K562 (cell line): ENCODE measurements around the gene SELENOT. TPM values are rescaled to one million over a fixed set of nuclear protein-coding genes. Genes with fewer than 3 reads are reported as not detected.
A peak's percentile ranks its signal among the peaks of the same experiment; 100 is the strongest.

Experiments used
- ATF7 ChIP-seq: fragments of 450-650 bp; IDR thresholded peaks from 2 replicates; pipeline ENCODE4 v1.7.1; 2014; ENCODE audit warnings: mild to moderate bottlenecking, moderate library complexity
- BRCA1 ChIP-seq, 2 experiments: fragments of 450-650 bp in 1 of 2; sonication (generic) in 1 of 2; formaldehyde crosslinking in 1 of 2; IDR thresholded peaks; 2 replicates each; pipeline versions ENCODE4 v1.5.0 to v1.6.1; 2017 to 2020; ENCODE audit warnings: mild to moderate bottlenecking in 1 of 2, missing genetic modification reagents in 1 of 2
- BRD4 ChIP-seq: fragments of 200-600 bp; sonication (generic); IDR thresholded peaks from 2 replicates; pipeline ENCODE4 v1.6.1; 2017; ENCODE audit warnings: inconsistent platforms
- CAMTA2 ChIP-seq: fragments of 250-450 bp; sonication (Bioruptor Pico); conservative IDR thresholded peaks from 2 replicates; pipeline ENCODE4 v1.5.1; 2022
- CBX3 ChIP-seq, 2 experiments: IDR thresholded peaks; 1 replicate in 1 of 2; 2 replicates in 1 of 2; pipeline ENCODE4 v1.6.1; 2012; ENCODE audit warnings: inconsistent platforms in 2 of 2, low read length in 2 of 2, borderline replicate concordance in 1 of 2, control low read depth in 1 of 2
- DIDO1 ChIP-seq: fragments of 450-650 bp; IDR thresholded peaks from 2 replicates; pipeline ENCODE4 v1.6.1; 2016; ENCODE audit warnings: low read depth, missing biosample characterization, missing genetic modification characterization
- DMBX1 ChIP-seq: fragments of 250-450 bp; sonication (Bioruptor Pico); IDR thresholded peaks from 2 replicates; pipeline ENCODE4 v1.8.0; 2022; ENCODE audit warnings: inconsistent platforms, mild to moderate bottlenecking, moderate library complexity, borderline replicate concordance
- EGR1 ChIP-seq: fragments of 450-650 bp; conservative IDR thresholded peaks from 2 replicates; pipeline ENCODE4 v1.6.1; 2017; ENCODE audit warnings: mild to moderate bottlenecking
- EHMT2 ChIP-seq: fragments of 450-650 bp; IDR thresholded peaks from 2 replicates; pipeline ENCODE4 v1.6.1; 2018; ENCODE audit warnings: antibody characterized with exemption
- FOXK1 ChIP-seq: sonication (generic); formaldehyde crosslinking; IDR thresholded peaks from 2 replicates; pipeline ENCODE4 v1.8.0; 2022; ENCODE audit warnings: missing genetic modification reagents, mild to moderate bottlenecking, borderline replicate concordance
- GTF2E2 ChIP-seq: fragments of 200-800 bp; sonication (Bioruptor generic); IDR thresholded peaks from 2 replicates; pipeline ENCODE4 v1.6.1; 2016; ENCODE audit warnings: missing genetic modification characterization, missing compliant biosample characterization
- HDAC1 ChIP-seq, 2 experiments: fragments of 450-650 bp; IDR thresholded peaks; 2 replicates each; pipeline ENCODE4 v1.6.1; 2016 to 2017; ENCODE audit warnings: inconsistent platforms in 1 of 2, mild to moderate bottlenecking in 1 of 2, moderate library complexity in 1 of 2
- HMGN3 ChIP-seq: IDR thresholded peaks from 2 replicates; pipeline ENCODE4 v1.6.1; 2011; ENCODE audit warnings: borderline replicate concordance, low read depth, mild to moderate bottlenecking, mixed read lengths, low read length; ENCODE audit not compliant: insufficient read length; ENCODE audit errors: extremely low read depth
- KDM1A ChIP-seq, 2 experiments: fragments of 450-650 bp; IDR thresholded peaks; 2 replicates each; pipeline ENCODE4 v1.6.1; 2016; ENCODE audit warnings: mild to moderate bottlenecking in 2 of 2
- KDM5B ChIP-seq: fragments of 200-600 bp; sonication (generic); IDR thresholded peaks from 2 replicates; pipeline ENCODE4 v1.6.1; 2012; ENCODE audit warnings: low read depth, mild to moderate bottlenecking, moderate library complexity, low read length, control low read depth, inconsistent platforms; ENCODE audit not compliant: insufficient replicate concordance
- LCOR ChIP-seq: sonication (generic); formaldehyde crosslinking; IDR thresholded peaks from 2 replicates; pipeline ENCODE4 v1.8.0; 2022; ENCODE audit warnings: mild to moderate bottlenecking, missing genetic modification reagents
- MCM2 ChIP-seq: fragments of 450-650 bp; IDR thresholded peaks from 2 replicates; pipeline ENCODE4 v1.6.1; 2017; ENCODE audit warnings: low read depth, mild to moderate bottlenecking
- MEF2D ChIP-seq: conservative IDR thresholded peaks from 2 replicates; pipeline ENCODE4 v1.6.1; 2016; ENCODE audit warnings: low read depth, missing genetic modification characterization, missing compliant biosample characterization
- PCBP2 ChIP-seq: fragments of 200-400 bp; formaldehyde crosslinking; IDR thresholded peaks from 2 replicates; pipeline ENCODE4 v1.6.1; 2018; ENCODE audit warnings: low read length, low read depth, mild to moderate bottlenecking, moderate library complexity; ENCODE audit not compliant: poor library complexity, severe bottlenecking
- PML ChIP-seq: IDR thresholded peaks from 2 replicates; pipeline ENCODE4 v1.6.1; 2012; ENCODE audit warnings: low read length, inconsistent platforms
- PPARD ChIP-seq: fragments of 250-450 bp; sonication (Bioruptor Pico); IDR thresholded peaks from 2 replicates; pipeline ENCODE4 v1.8.0; 2022; ENCODE audit warnings: inconsistent platforms, mild to moderate bottlenecking, moderate library complexity
- PURB ChIP-seq: sonication (generic); formaldehyde crosslinking; IDR thresholded peaks from 2 replicates; pipeline ENCODE4 v1.9.0; 2021; ENCODE audit warnings: low read depth, mild to moderate bottlenecking, missing genetic modification reagents
- SMAD1 ChIP-seq: fragments of 150-350 bp; IDR thresholded peaks from 2 replicates; pipeline ENCODE4 v1.6.1; 2014; ENCODE audit warnings: low read length, low read depth; ENCODE audit not compliant: partially characterized antibody
- polyA plus RNA-seq, 8 experiments: library from polyadenylated mRNA; depleted of rRNA in 4 of 8; stranded (reverse) in 5 of 8; unstranded in 3 of 8; fragments of >200 nt; fragmentation: Nextera tagmentation in 2 of 8; fragmentation: Illumina TruSeq in 1 of 8; extraction: Ambion mirVana in 2 of 8; extraction: Trizol in 1 of 8; gene quantifications; 2 replicates each; pipeline versions ENCODE4 v1.2.1 to v1.2.3, GENCODE V29; 2011 to 2014; ENCODE audit warnings: inconsistent platforms in 1 of 8, missing spikeins in 1 of 8
- total RNA-seq, 7 experiments: library from RNA; depleted of rRNA in 6 of 7; stranded (reverse); fragments of >200 nt in 6 of 7; fragmentation: Illumina TruSeq in 2 of 7; extraction: Trizol in 2 of 7; gene quantifications; 2 replicates each; pipeline versions ENCODE4 v1.2.1 to v1.2.3, GENCODE V29; 2011 to 2021; ENCODE audit warnings: low replicate concordance in 1 of 7
- TF ChIP-seq, protein P1 (sequence below), 2 experiments: fragments of 450-650 bp; conservative IDR thresholded peaks; 2 replicates each; pipeline ENCODE4 v1.6.1; 2017; ENCODE audit warnings: mild to moderate bottlenecking in 2 of 2, moderate library complexity in 2 of 2
- TF ChIP-seq, protein P2 (sequence below), 2 experiments: IDR thresholded peaks; 2 replicates each; pipeline ENCODE4 v1.6.1; 2011; ENCODE audit warnings: borderline replicate concordance in 1 of 2, control low read depth in 1 of 2, low read depth in 1 of 2, low read length in 1 of 2, mild to moderate bottlenecking in 1 of 2, mixed read lengths in 1 of 2, moderate library complexity in 1 of 2; ENCODE audit not compliant: insufficient read depth in 1 of 2, insufficient read length in 1 of 2, poor library complexity in 1 of 2, severe bottlenecking in 1 of 2; ENCODE audit errors: extremely low read depth in 1 of 2

SELENOT gene
- total and polyA plus RNA-seq, 9 of the 15 experiments (the other 6 are each of a cell fraction or from before 2014, with no cell fraction given) = 33.0 to 411 (median 91.9) TPM

DNA sequence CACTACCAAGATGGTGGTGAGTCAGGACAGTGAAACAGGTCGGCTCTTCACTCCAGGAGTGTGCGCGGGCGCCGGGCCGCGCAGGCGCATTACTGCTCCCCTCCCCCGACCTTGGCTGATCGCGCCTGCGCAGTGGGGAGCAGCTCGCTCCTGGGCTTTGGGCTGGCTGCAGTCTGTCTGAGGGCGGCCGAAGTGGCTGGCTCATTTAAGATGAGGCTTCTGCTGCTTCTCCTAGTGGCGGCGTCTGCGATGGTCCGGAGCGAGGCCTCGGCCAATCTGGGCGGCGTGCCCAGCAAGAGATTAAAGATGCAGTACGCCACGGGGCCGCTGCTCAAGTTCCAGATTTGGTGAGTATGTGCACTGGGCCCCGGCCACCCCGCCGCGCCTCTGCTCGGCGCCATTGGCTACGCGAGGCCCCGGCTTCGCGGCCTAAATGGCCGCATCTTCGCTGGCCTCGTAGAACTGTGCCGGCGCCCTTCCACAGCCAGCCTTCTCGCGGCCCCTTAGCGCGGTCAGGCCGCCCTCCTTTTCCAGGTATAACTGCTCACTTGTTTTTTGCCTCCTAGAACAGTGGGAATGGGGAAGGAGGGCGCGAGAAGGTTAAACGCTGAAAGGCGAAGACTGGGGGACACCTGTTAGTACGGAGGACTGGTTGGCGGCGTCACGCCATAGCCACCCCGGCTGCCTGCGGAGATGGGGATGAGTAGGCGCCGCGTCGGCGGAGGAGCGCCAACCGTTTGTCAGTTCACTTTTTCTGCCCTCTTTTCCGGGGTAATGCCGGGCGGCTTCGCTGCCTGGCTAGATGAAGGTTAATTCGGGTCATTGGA, at the start of gene SELENOT (continued):
- no peak for TF ChIP-seq BRCA1 (IDR thresholded peaks at IDR 0.05)
- TF ChIP-seq BRCA1 (CRISPR knock-in tag; IDR thresholded peaks at IDR 0.05) = 0 out of 2 replicates have a peak, but pooled peaks have one; percentile 92
- TF ChIP-seq, protein P1, sequence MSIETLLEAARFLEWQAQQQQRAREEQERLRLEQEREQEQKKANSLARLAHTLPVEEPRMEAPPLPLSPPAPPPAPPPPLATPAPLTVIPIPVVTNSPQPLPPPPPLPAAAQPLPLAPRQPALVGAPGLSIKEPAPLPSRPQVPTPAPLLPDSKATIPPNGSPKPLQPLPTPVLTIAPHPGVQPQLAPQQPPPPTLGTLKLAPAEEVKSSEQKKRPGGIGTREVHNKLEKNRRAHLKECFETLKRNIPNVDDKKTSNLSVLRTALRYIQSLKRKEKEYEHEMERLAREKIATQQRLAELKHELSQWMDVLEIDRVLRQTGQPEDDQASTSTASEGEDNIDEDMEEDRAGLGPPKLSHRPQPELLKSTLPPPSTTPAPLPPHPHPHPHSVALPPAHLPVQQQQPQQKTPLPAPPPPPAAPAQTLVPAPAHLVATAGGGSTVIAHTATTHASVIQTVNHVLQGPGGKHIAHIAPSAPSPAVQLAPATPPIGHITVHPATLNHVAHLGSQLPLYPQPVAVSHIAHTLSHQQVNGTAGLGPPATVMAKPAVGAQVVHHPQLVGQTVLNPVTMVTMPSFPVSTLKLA (conservative IDR thresholded peaks at IDR 0.05) = peak in 1 of 2 experiments; percentile 31; a peak in 1 of 4 replicates
- no peak; a peak in 1 of 3 replicates for TF ChIP-seq CBX3 (IDR thresholded peaks at IDR 0.05; ENCODE audit: borderline replicate concordance in 1 of 2, low read length in 2 of 2)
- TF ChIP-seq PML = no peak; the same call in none of the 2 replicates
- peak; percentile 35 to 66; a peak in 1 of 4 replicates for TF ChIP-seq KDM1A (IDR thresholded peaks at IDR 0.05)
- no peak for TF ChIP-seq EHMT2
- peak; percentile 54 for TF ChIP-seq EGR1
- TF ChIP-seq CAMTA2 (CRISPR knock-in tag) = 0 out of 2 replicates have a peak, but pooled peaks have one; percentile 34
- TF ChIP-seq BRD4 = peak; percentile 85; the same call in 1 of the 2 replicates
- TF ChIP-seq MCM2 = no peak
- no peak for TF ChIP-seq MEF2D (tag)
- TF ChIP-seq DMBX1 (CRISPR knock-in tag) = 0 out of 2 replicates have a peak, but pooled peaks have one; percentile 47
- no peak for TF ChIP-seq PURB
- TF ChIP-seq SMAD1 = peak; percentile 77
- no peak for TF ChIP-seq PPARD (CRISPR knock-in tag)
- TF ChIP-seq PCBP2 = no peak
- TF ChIP-seq HDAC1 (IDR thresholded peaks at IDR 0.05) = 0 out of 4 replicates have a peak, but pooled peaks of 1 of the 2 experiments have one; percentile 47
- peak; percentile 84; the same call in 1 of the 2 replicates for TF ChIP-seq LCOR (CRISPR knock-in tag)
- TF ChIP-seq, protein P2, sequence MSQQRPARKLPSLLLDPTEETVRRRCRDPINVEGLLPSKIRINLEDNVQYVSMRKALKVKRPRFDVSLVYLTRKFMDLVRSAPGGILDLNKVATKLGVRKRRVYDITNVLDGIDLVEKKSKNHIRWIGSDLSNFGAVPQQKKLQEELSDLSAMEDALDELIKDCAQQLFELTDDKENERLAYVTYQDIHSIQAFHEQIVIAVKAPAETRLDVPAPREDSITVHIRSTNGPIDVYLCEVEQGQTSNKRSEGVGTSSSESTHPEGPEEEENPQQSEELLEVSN (IDR thresholded peaks at IDR 0.05; ENCODE audit: borderline replicate concordance in 1 of 2, extremely low read depth in 1 of 2, insufficient read depth in 1 of 2, insufficient read length in 1 of 2, low read depth in 1 of 2, low read length in 1 of 2, poor library complexity in 1 of 2, severe bottlenecking in 1 of 2) = peak in 1 of 2 experiments; percentile 48
- TF ChIP-seq HMGN3 = peak; percentile 76
- peak; percentile 71; the same call in 1 of the 2 replicates for TF ChIP-seq ATF7
- TF ChIP-seq DIDO1 = peak; percentile 57; the same call in 1 of the 2 replicates
- TF ChIP-seq GTF2E2 (tag) = 0 out of 2 replicates have a peak, but pooled peaks have one; percentile 14
- peak; percentile 90 for TF ChIP-seq KDM5B
- no peak; the same call in 1 of the 2 replicates for TF ChIP-seq FOXK1 (CRISPR knock-in tag)
